Panc1 (cell line): ENCODE data around the gene MYH1. TPM values are rescaled to one million over a fixed set of nuclear protein-coding genes. Genes with fewer than 3 reads are reported as not detected.

ENCODE experiments used
- ATAC-seq: fragments of 200-7000 bp; cut with Tn5 transposase; 2 replicates; pipeline ENCODE4 v1.9.1; 2020; ENCODE audit warnings: mild to moderate bottlenecking, moderate library complexity
- BruUV-seq: library from RNA; stranded (reverse); fragments of 400-500 nt; replicated peaks from 2 replicates; lab custom pipeline; 2021; lab: Mats Ljungman, UMichigan
- CTCF ChIA-PET: fragments of 300-600 bp; sonication (Branson Sonifier 250); formaldehyde crosslinking; loops from one replicate; lab custom pipeline; 2022; ENCODE audit warnings: antibody characterized with exemption; lab: Charles Lee
- POLR2A ChIA-PET: fragments of 300-600 bp; sonication (Branson Sonifier 250); formaldehyde crosslinking; loops from one replicate; lab custom pipeline; 2022; ENCODE audit warnings: antibody characterized with exemption; lab: Charles Lee
- DNase-seq: peaks from one replicate; pipeline ENCODE4 v3.0.0-alpha.2; 2010; ENCODE audit warnings: low read depth, low spot score
- H3K27ac ChIP-seq: 2 replicates; pipeline ENCODE4 v1.5.1; 2011; ENCODE audit warnings: mild to moderate bottlenecking, low read length, inconsistent platforms
- H3K27me3 ChIP-seq: fragments of 200-500 bp; sonication (Bioruptor generic); 2 replicates; pipeline ENCODE4 v1.6.0; 2014; ENCODE audit warnings: low read length, inconsistent platforms; ENCODE audit not compliant: control insufficient read depth, insufficient read depth
- H3K36me3 ChIP-seq: fragments of 200-500 bp; sonication (Bioruptor generic); 2 replicates; pipeline ENCODE4 v1.5.1; 2014; ENCODE audit warnings: inconsistent platforms, mild to moderate bottlenecking, low read length, moderate library complexity; ENCODE audit not compliant: control insufficient read depth, insufficient read depth
- H3K4me1 ChIP-seq: 2 replicates; pipeline ENCODE4 v1.5.1; 2011; ENCODE audit warnings: inconsistent platforms, mild to moderate bottlenecking, low read length, moderate library complexity; ENCODE audit not compliant: control insufficient read depth, insufficient read depth
- H3K4me3 ChIP-seq, 2 experiments: 2 replicates each; pipeline ENCODE4 v1.5.1; 2011 to 2012; ENCODE audit warnings: low read depth in 2 of 2, low read length in 2 of 2, mild to moderate bottlenecking in 2 of 2, inconsistent platforms in 1 of 2, moderate library complexity in 1 of 2
- H3K9me3 ChIP-seq: fragments of 200-500 bp; sonication (Bioruptor generic); 2 replicates; pipeline ENCODE4 v1.5.1; 2014; ENCODE audit warnings: low read depth, mild to moderate bottlenecking, inconsistent platforms, low read length, moderate library complexity; ENCODE audit not compliant: control insufficient read depth, insufficient read depth
- POLR2AphosphoS5 ChIP-seq: IDR thresholded peaks from 2 replicates; pipeline ENCODE4 v1.6.1; 2012; ENCODE audit warnings: mild to moderate bottlenecking, low read depth, low read length, moderate library complexity
- SIN3A ChIP-seq: IDR thresholded peaks from 2 replicates; pipeline ENCODE4 v1.6.1; 2012; ENCODE audit warnings: low read depth, mild to moderate bottlenecking, low read length, moderate library complexity, borderline replicate concordance; ENCODE audit not compliant: insufficient read depth
- TCF7L2 ChIP-seq: IDR thresholded peaks from 2 replicates; pipeline ENCODE4 v1.6.1; 2011; ENCODE audit warnings: mild to moderate bottlenecking, low read depth, low read length, inconsistent platforms
- in situ Hi-C: cut with HindIII; loops from 2 replicates; pipeline ENCODE4 v1.10.0; 2016; ENCODE audit warnings: low sequenced_read_pairs, low pct_unique_long_range_greater_than_20kb
- intact Hi-C: fragments of 100-400 bp; cut with micrococcal nuclease; formaldehyde crosslinking; loops from one replicate; pipeline ENCODE4 v1.10.0; 2022; ENCODE audit not compliant: unreplicated experiment
- total RNA-seq: library from RNA; stranded (reverse); gene quantifications from one replicate; pipeline ENCODE4 v1.2.1, GENCODE V29; 2021; ENCODE audit not compliant: unreplicated experiment
- TF ChIP-seq, protein P1 (sequence below): fragments of 450-650 bp; IDR thresholded peaks from 2 replicates; pipeline ENCODE4 v1.5.1; 2017; ENCODE audit warnings: mild to moderate bottlenecking
- TF ChIP-seq, protein P2 (sequence below), 2 experiments: IDR thresholded peaks; 2 replicates each; pipeline ENCODE4 v1.6.1; 2011 to 2012; ENCODE audit warnings: low read depth in 2 of 2, control low read depth in 1 of 2, low read length in 1 of 2, mild to moderate bottlenecking in 1 of 2, moderate library complexity in 1 of 2; ENCODE audit not compliant: insufficient read depth in 1 of 2

Gene MYH1
- total RNA-seq, 1 experiment from 2014 or later = not detected

DNA sequence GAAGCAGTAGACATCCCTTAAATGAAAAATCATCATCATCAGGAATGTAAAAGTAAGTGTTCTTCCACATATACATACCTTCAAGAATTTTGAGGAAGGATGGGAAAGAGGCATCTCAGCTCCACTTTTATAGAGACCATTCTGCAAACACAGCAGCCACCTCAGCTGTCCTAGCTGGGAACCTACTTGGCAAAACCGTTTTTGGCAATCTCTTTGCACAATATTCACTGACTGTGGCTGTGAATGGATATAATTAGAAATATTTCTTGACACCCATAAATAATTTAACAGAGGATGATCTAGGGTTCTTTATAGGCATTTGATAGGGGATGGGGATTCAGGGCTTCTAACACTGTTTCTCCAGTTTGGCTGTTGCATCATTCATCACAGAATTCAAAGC, 48.9 kb downstream of the MYH1 start, which contains the start of gene MYH4:
TSS of gene MYH4 (minus strand) at position 101 of the 400 bp plus-strand sequence. CDS start 2,814 bp downstream, outside the sequence.
- no TSS peak for BruUV-seq
- no peak for ATAC-seq
- Histone ChIP-seq H3K36me3 (no peaks in the 10 kb centered on the region), H3K27ac (no peak within 1 kb of the TSS), H3K4me3 (no peak within 1 kb of the TSS), H3K27me3 (no peaks in the 10 kb centered on the region), H3K4me1 (no peaks in the 10 kb centered on the region), H3K9me3 (no peaks in the 10 kb centered on the region)
- ChIA-PET CTCF (no interaction called here), POLR2A (no interaction called here)
- no peak for DNase-seq
- intact Hi-C loops = no loop called here
- in situ Hi-C loops = no loop called here
- no peak for TF ChIP-seq SIN3A
- TF ChIP-seq POLR2AphosphoS5 = no peak
- TF ChIP-seq, protein P1, sequence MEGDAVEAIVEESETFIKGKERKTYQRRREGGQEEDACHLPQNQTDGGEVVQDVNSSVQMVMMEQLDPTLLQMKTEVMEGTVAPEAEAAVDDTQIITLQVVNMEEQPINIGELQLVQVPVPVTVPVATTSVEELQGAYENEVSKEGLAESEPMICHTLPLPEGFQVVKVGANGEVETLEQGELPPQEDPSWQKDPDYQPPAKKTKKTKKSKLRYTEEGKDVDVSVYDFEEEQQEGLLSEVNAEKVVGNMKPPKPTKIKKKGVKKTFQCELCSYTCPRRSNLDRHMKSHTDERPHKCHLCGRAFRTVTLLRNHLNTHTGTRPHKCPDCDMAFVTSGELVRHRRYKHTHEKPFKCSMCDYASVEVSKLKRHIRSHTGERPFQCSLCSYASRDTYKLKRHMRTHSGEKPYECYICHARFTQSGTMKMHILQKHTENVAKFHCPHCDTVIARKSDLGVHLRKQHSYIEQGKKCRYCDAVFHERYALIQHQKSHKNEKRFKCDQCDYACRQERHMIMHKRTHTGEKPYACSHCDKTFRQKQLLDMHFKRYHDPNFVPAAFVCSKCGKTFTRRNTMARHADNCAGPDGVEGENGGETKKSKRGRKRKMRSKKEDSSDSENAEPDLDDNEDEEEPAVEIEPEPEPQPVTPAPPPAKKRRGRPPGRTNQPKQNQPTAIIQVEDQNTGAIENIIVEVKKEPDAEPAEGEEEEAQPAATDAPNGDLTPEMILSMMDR = no peak
- TF ChIP-seq, protein P2, sequence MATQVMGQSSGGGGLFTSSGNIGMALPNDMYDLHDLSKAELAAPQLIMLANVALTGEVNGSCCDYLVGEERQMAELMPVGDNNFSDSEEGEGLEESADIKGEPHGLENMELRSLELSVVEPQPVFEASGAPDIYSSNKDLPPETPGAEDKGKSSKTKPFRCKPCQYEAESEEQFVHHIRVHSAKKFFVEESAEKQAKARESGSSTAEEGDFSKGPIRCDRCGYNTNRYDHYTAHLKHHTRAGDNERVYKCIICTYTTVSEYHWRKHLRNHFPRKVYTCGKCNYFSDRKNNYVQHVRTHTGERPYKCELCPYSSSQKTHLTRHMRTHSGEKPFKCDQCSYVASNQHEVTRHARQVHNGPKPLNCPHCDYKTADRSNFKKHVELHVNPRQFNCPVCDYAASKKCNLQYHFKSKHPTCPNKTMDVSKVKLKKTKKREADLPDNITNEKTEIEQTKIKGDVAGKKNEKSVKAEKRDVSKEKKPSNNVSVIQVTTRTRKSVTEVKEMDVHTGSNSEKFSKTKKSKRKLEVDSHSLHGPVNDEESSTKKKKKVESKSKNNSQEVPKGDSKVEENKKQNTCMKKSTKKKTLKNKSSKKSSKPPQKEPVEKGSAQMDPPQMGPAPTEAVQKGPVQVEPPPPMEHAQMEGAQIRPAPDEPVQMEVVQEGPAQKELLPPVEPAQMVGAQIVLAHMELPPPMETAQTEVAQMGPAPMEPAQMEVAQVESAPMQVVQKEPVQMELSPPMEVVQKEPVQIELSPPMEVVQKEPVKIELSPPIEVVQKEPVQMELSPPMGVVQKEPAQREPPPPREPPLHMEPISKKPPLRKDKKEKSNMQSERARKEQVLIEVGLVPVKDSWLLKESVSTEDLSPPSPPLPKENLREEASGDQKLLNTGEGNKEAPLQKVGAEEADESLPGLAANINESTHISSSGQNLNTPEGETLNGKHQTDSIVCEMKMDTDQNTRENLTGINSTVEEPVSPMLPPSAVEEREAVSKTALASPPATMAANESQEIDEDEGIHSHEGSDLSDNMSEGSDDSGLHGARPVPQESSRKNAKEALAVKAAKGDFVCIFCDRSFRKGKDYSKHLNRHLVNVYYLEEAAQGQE (IDR thresholded peaks at IDR 0.05; ENCODE audit: insufficient read depth in 1 of 2, low read depth in 2 of 2, low read length in 1 of 2) = no peak
- TF ChIP-seq TCF7L2 = no peak

DNA sequence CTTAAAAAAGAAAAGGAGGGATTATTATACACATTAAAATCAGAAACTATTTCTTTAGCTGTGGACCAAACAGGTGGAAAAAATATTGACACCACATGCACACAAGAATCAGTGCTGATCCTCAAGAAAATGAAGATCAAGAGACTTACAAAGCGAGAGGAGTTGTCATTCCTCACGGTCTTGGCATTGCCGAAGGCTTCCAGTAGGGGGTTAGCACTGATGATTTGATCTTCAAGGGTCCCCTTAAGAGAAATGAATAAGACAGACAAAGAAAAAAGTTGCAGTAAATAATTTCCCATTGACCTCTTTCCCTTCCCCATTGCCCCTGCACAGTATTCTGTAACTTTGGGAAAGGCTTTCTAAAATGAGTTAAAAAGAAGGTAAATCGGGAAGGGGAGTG, 54.9 kb downstream of the MYH1 start:
- in situ Hi-C loops (no loop called here), intact Hi-C loops (no loop called here)
- ChIA-PET CTCF (no interaction called here), POLR2A (no interaction called here)
- Histone ChIP-seq H3K27ac (no peak overlapping the region), H3K9me3 (no peaks in the 10 kb centered on the region), H3K4me3 (no peak overlapping the region), H3K27me3 (no peaks in the 10 kb centered on the region; the same call in 1 of the 2 replicates), H3K4me1 (no peaks in the 10 kb centered on the region), H3K36me3 (no peaks in the 10 kb centered on the region)
- no TSS peak for BruUV-seq
- no peak for TF ChIP-seq SIN3A
- TF ChIP-seq, protein P1 = peak; percentile 10; the same call in 1 of the 2 replicates
- ATAC-seq (no peak), DNase-seq (no peak)
